Measurements from ENCODE around the gene MINAR1.
A peak's percentile ranks its signal among the peaks of the same experiment; 100 is the strongest.
"Not testable (repeated sequence)": the region's sequence is repeated elsewhere in the genome, so short reads cannot be mapped to it uniquely, and the experiment has no call there.

MINAR1 gene, protein sequence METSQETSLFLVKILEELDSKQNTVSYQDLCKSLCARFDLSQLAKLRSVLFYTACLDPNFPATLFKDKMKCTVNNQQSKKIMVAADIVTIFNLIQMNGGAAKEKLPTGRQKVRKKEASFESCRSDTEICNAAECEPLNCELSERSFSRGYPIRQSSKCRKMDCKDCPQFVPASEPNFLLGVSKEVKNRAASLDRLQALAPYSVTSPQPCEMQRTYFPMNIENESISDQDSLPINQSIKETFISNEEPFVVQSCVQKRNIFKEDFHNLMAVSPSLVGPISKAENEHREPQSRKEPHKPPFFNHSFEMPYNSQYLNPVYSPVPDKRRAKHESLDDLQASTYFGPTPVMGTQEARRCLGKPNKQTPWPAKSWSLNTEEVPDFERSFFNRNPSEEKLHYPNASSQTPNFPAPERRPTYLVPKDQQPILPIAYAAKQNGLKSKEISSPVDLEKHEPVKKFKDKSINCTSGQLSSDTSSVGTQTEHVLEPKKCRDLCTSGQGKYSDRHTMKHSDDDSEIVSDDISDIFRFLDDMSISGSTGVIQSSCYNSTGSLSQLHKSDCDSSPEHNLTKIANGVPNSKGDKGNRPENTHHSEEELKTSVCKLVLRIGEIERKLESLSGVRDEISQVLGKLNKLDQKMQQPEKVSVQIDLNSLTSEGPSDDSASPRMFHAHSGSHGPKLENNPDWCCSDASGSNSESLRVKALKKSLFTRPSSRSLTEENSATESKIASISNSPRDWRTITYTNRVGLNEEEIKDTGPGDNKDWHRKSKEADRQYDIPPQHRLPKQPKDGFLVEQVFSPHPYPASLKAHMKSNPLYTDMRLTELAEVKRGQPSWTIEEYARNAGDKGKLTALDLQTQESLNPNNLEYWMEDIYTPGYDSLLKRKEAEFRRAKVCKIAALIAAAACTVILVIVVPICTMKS

DNA sequence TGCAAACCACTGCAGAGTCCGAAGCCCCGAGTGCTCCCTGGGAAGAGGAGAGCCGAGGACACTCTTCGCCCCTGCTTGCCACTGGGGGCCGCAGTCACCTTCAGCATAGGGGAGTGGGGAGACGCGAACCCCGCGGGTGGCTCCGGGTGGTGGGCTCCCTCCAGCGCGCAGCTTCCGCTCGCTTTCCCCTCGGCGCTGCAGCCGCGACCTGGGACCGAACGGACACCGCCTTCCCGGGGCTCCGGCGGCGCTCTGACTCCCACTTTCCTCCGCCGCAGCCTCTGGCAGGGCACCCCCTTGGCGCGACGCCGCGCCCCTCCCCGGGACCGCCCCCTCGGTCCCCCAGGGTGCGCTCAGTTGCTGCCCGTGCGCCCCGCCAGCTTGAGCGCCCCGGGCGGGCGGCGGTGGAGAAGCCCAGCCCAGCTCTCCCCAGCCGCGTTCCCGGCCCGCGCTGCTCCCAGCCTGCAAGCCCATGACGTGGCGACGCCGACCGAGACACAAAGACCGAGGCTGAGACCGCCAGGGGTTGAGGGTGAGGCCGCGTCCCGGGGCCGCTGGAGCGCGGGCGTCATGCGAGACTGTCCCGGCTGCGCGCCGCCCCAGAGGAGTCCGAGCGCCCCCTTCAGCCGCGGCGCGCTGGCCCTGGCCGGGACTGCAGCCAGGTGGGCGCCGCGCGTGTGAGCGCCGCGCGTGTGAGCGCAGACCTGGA, at the start of gene MINAR1:
Gene MINAR1 (plus strand): TSS at position 701 of the 709 bp plus-strand sequence. CDS start 23,812 bp downstream, outside the sequence.
- DNase-seq (ENCODE audit: low read depth), result peak; percentile 19

DNA sequence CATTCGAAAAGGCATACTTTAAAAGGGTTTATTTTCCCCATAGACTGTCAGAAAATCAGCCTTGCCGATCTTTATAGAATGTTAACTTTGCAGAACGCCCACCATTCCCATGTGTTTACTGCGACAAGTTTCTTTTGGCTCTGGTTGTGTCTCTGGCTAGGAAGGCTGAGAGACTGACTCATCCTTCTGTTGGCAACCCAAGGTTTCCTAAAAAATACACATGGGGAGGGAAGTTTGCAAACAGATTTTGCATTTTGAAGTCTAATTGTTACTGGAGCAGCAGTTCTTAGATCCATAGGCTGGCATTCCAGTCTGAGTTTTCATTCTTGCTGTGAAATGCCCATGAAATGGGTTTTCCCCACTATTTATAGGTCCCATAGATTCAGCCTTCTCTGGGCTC, 37.9 kb upstream of the MINAR1 start:
- DNase-seq (ENCODE audit: low read depth), result no peak

DNA sequence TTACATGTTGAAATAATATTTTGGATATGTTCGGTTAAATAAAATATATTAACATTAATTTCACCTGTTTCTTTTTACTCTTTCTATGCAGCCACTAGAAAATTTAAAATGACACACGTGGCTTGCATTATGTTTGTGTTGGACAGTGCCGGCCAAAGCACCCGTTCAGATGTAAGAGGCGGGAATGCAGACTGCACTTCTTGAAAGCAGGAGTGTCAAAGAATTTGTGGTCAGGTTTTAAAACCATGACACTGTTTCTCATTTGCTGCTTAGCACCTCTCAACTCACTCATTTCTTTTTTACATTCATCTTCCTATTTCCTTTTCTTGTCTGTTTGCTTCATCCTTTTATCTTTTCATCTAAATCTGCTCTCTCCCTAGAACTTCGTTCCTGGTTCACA, 35.3 kb upstream of the MINAR1 start:
- DNase-seq (ENCODE audit: low read depth), result no peak

DNA sequence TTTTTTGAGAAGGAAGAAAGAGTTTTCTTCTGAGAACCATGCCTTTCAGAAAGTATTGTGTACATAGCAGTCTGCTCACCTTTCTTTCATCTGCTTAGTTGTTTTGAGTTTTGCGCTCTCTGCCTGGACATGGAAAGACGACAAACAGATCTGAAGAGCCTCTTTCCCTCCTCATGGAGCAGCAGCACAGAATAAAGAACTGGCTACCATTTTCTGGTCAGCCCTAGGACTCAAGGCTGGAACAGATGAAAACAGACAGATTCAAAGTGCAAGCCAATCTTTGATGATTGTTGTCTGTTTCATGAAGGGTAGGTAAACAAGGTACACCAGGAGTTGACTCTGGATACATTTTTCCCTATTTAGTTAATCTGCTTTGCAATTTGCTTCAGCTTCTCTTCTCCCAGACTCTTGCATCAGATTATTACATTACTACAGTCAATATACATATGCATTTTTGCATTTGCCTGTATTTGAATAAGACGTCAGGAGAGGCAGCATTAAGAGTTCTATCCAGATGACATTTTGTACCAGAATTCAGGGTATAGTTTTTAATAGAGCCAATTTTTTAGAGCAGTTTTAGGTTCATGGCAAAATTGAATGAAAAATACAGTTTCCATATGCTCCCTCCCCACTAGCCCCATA, 34.7 kb upstream of the MINAR1 start:
- DNase-seq (ENCODE audit: low read depth), result no peak

DNA sequence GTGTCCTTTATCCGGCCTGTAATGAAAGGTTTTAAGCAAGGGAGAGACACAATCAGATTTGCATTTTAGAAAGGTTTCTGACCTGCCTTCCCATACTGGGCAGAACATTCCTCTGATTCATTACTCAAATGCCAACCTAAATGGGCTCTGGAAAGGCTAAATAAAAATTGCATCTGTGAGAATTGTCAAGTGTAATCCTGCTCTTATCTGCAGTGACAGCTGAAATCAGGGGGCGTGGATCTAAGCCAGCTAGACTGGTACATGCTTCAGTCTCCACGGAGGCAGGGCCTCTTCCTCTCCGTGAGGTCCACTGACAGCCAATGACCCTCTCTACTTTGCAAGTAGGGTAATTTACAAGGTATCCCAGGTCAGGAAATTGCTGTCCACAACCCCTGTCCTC, 32.5 kb upstream of the MINAR1 start:
- DNase-seq (ENCODE audit: low read depth), result no peak

DNA sequence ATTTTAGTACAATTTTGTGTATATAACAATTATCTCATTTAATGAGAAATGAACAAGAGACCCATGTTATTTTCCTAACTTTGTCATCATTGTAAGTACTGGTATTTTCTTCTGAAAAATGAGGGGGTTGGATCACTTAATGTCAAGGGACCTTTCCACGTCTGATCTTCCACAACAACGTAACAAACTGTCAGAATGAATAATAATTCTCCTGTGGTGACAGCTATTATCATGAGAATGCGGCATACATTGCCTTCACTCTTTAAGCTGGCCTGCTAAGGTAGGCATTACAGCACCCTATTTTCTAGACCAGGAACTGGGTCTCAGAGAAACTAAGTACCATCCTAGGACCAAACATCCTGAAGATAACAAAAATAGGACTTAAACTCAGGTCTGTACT, 31.5 kb upstream of the MINAR1 start:
- DNase-seq (ENCODE audit: low read depth), result no peak

DNA sequence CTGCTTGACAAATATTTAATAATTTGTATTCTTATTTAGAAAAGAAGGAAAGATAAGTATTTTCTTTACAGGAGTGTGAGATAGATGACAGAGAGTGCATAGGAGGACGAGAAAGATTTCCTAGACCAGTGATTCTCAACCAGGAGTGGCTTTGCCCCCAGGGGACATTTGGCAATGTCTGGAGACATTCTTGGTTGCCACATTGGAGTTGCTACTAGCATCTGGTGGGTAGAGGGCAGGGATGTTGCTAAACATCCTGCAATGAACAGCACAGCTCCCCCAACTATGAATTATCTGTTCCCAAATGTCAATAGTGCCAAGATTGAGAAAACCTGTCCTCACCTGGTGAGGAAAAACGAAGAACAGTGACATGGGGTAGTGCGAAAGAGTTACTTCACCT, 30.8 kb upstream of the MINAR1 start:
- no peak for DNase-seq (ENCODE audit: low read depth)

DNA sequence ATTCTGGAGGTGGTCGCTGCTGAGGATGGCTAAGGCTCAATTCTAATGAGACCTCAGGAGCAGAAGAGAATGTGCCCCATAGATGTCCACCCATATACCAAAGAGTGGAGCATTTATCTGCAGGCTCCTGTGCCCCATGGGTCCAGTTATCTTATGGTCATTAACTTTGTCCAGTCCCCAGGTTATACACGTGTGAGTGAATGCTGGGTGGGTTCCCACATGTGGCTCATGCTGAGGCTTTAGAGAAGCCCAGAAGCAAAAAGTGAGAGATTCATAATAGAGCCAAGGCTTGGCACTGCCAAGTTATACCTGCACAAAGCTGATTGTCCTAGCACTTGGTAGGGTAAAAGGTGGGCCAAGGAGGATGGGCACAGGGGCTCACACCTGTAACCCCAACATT, 30.0 kb upstream of the MINAR1 start:
- no peak for DNase-seq (ENCODE audit: low read depth)

DNA sequence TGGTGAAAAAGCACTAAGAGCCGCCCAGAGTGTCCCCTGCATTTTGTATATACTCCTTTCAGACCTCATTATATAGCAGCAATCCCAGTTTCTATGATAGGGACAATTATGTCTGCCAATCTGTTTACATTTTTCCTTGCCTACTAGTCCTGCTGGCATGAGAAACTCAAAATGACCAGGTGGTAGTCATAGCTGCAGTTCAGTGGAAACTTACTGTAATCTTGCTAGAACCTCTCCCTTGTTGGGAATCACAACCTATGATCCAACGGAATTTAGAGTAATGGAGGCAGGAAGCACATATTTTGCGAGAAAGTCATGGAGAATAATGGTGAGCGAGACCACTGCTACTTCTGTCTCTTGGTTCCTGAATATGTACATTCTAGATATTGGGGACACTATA, 28.6 kb upstream of the MINAR1 start:
- DNase-seq (ENCODE audit: low read depth), result no peak

DNA sequence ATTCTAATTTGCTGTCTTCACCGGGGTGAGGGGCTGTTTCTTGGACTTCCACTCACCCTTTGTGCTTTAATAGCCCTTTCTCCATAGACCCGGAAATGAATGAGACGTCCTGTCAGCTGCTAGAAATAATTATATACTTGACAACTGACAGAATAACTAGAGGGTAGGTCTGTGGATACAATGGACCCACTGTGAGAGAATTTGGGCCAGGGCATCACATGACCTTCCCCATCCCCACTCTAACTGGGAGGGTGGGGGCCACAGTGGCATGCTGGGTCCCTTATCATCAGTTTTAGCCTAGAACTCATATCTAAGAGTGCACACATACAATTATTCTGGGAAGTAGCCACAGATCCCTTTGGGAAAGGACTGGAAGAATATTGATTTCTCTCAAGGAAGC, 25.9 kb upstream of the MINAR1 start:
- no peak for DNase-seq (ENCODE audit: low read depth)

DNA sequence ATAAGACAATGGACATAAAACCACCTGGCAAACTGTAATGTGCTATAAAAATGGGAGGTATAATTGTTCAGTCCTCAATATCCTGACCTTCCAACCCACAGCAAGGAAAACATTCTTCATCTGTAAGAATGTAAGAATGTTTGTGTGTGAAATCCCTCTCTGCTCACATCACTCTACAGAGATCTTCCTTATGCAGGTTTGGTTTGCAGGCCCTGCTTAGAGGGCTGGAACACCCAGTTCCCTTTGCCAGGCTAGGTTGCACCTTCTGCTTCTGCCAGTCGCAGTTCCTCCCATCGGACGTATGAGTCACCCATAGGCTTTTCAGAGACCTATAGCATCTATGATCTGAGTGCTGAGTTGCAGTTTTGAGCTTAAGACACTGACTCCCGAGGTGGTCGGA, 24.1 kb upstream of the MINAR1 start:
- DNase-seq (ENCODE audit: low read depth), result no peak

DNA sequence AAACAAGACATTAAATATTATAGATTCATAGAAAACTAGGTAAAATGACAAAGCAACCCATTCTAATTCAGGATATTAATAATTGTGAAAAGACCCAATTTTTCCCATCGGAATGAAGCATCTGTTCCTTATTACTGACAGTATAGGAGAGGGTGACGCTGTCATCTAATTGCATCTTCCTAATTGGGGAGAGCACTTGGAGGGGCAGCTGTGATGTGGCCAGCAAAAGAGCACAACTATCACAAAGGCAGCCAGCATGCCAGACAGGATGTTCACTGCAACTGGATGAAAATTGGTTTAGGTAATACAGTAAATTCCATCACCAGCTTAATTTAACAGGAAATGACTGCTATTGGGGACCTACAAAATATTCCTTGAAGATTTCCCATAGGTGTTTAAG, 21.9 kb upstream of the MINAR1 start:
- no peak for DNase-seq (ENCODE audit: low read depth)

DNA sequence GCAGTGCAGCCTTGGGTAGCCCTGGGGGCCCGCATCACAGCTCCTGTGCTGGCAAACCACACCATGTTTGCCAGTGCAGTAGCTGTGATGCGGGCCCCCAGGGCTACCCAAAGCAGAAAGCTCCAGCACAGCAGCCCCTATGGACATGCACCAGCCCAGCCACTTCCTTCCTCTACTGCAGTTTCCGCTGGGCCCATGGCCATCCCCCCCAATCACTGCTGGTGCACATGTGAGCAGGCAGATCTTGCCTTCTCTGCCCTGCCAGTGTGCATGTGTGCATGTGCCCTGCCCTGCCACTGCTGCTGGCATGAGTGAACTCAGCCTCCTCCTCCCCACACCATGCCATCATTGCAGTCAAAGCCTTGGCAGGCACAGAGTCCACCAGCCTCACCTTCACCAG, 20.1 kb upstream of the MINAR1 start:
- no peak for DNase-seq (ENCODE audit: low read depth)

DNA sequence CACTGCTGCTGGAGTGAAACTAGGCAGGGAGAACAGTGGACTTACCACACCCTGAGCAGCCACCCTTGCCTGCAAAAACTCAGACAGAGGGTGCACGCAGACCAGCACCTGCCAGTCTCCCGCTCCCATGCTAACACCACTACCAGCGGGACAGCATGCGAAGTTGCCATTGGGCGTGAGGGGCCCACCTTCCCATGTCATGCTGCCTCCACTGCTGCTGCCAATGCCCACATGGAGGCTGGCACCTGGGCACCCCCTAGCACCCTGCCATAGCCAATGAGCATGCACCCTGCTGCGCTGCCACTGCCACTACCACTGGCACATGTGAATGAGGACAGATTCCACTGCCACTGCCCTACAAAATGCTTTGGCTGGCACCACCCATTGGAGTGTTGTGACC, 19.7 kb upstream of the MINAR1 start:
- no peak for DNase-seq (ENCODE audit: low read depth)

DNA sequence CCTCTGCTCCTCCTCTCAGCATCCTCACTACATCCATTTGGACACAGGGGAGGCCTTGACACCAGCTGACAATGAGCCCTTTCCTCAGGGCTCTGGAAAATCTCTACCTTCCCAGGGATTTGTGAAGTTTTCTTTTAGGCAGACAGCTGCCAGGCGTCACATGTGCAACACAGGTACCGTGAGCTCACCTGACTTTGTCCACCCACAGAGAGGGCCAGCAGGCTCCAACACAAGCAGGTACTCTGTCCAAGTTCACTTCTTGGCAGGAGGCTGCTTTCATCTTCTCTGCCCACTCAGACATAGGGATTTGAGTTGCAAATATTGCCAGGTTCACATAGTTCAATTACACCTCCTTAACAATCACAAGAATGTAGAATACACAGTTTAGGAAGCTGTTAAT, 15.3 kb upstream of the MINAR1 start:
- no peak for DNase-seq (ENCODE audit: low read depth)

DNA sequence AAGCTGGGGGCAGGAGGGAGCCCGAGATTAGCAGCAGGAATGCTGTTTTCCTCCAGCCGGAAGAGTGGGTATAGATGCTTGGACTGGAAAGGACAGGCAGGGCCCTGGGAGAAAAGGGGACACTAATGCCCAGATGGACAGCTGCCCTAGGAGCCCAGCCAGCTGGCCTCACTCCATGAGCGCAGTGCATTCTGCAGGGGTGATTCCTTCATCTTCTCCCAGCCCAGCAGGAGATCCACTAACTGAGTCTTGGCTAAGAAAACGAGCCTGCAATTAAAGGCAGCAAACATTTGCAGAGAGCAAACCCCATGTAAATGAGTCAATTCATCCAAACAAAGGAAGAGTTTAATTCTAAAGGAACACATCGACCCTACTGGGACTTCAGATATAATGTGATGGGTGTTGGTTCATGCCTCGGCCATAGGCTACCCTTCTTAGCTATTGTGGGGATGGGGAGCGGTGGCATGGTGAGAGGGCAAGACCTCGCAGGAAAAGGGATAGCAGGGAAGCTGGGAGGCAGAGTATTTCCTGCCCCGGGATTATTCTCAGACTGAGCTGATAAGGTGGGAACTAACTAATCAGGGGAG, 13.3 kb upstream of the MINAR1 start:
- DNase-seq (ENCODE audit: low read depth), result no peak

DNA sequence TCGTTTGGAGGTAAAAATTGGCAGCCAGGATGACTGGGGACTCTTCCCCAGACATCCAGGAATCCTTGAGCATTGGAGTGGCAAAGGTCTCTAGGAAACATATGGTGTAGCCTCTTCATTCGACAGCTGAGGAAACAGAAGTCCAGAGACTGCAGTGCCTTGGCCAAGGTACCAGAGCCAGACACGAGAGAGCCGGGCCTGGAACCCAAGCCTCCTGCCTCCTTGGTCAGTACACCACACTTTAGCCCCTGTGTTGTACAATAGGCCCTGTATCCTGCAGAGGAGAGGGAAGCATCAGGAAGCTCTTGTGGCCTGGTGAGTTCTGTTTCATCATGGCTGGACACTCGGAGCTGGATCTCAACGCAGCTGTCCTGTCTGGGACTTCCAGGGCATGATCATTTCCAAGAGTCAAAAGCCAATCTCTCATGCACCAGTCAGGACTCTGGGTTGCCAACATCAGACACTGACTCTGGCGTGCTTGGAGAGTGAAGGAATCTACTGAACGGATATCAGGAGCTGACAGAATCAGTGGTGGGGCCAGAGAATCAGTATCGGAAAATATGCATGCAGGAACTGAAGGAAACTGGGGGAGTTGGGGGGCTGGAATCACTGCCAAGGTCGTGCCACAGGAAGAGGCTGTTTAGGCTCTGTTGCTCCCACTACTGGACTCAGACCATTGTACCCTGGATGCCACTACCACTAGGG, 6.4 kb upstream of the MINAR1 start:
- DNase-seq (ENCODE audit: low read depth), result no peak

DNA sequence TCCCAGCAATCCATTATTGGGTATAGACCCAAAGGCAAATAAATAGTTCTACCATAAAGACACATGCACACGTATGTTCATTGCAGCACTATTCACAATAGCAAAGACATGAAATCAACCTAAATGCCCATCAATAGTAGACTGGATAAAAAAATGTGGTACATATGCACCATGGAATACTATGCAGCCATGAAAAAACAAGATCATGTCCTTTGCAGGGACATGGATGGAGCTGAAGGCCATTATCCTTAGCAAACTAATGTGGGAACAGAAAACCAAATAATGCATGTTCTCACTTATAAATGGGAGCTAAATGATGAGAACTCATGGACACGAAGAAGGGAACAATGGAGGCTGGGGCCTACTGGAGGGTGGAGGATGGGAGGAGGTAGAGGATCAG, 5.2 kb upstream of the MINAR1 start:
- not testable (repeated sequence) for DNase-seq (ENCODE audit: low read depth)

DNA sequence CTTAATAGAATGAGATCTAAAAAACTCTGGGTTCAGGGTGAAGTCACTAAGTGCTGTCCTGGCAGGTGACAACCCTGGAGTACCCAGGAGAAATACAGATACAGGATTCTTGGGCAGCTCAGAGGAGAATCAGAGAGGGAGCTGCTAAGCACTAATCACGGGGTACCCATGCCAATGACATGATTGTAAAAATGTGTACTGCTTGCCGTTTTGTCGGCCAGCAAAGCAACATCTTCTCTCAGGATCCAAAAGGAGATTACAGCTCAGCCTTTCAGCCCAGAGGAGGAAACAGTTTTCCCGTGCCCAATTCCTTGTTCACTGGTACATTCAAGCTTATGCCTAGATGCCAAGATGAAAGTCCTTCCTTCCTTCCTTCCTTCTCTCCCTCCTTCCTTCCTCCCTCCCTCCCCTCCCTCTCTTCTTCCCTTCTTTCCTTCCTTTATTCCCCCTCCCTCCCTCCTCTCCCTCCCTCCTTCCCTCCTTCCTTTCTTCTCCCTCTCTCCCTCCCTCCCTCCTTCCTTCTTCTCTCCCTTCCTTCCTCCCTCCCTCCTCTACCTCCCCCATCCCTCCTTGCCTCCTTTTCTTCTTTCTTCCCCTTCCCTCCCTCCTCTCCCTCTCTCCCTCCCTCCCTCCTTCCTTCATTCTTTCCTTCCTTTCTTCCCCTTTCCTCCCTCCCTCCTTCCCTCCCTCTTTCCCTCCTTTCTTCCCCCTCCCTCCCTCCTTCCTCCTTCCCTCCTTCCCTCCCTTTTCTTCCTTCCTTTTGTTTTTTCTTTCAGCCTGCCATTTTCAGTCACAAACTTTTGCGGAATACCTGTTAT, 4.1 kb upstream of the MINAR1 start:
- DNase-seq (ENCODE audit: low read depth), result no peak

All from activated T-cell treated with anti-CD3 and anti-CD28 coated beads for 48 hours (primary cell).